ENCODE measurements around the gene RNF111.

The RNF111 gene

GRCh38 chr15:59002418-59002859, 15.0 kb downstream of the RNF111 start:
- Histone ChIP-seq H3K36me3 (ENCODE audit: insufficient read depth, low read depth, low read length) (peaks cover 8% of the 10 kb centered on the region; the same call in 1 of the 2 replicates), H3K27me3 (ENCODE audit: insufficient read depth, low read length) (no peaks in the 10 kb centered on the region)

GRCh38 chr15:59005579-59005978, 18.1 kb downstream of the RNF111 start:
- no peaks in the 10 kb centered on the region for H3K27me3 ChIP-seq (ENCODE audit: insufficient read depth, low read length)
- no peak overlapping the region for H3K27ac ChIP-seq (ENCODE audit: low read length)
- H3K36me3 ChIP-seq (ENCODE audit: insufficient read depth, low read depth, low read length), result peaks cover 8% of the 10 kb centered on the region; the same call in 1 of the 2 replicates
- H3K4me3 ChIP-seq (ENCODE audit: low read length), result no peak overlapping the region
- H3K9ac ChIP-seq (ENCODE audit: low read depth, low read length), result no peak overlapping the region
- H3K9me3 ChIP-seq (ENCODE audit: insufficient read depth, low read depth, low read length), result no peaks in the 10 kb centered on the region
- H3K4me1 ChIP-seq (ENCODE audit: insufficient read depth, low read length), result no peaks in the 10 kb centered on the region

More at GRCh38 chr15:59002418-59002859, 15.0 kb downstream of the RNF111 start:
- H3K9me3 ChIP-seq (ENCODE audit: insufficient read depth, low read depth, low read length), result no peaks in the 10 kb centered on the region
- no peaks in the 10 kb centered on the region for H3K4me1 ChIP-seq (ENCODE audit: insufficient read depth, low read length)
- H3K4me3 ChIP-seq (ENCODE audit: low read length), result no peak overlapping the region
- no peak overlapping the region for H3K27ac ChIP-seq (ENCODE audit: low read length)
- H3K9ac ChIP-seq (ENCODE audit: low read depth, low read length), result no peak overlapping the region

GRCh38 chr15:59008086-59008485, 20.6 kb downstream of the RNF111 start:
- H3K4me3 ChIP-seq (ENCODE audit: low read length), result no peak overlapping the region
- no peaks in the 10 kb centered on the region for H3K4me1 ChIP-seq (ENCODE audit: insufficient read depth, low read length)
- no peak overlapping the region for H3K9ac ChIP-seq (ENCODE audit: low read depth, low read length)

GRCh38 chr15:59011262-59011952, 23.9 kb downstream of the RNF111 start:
- Histone ChIP-seq H3K4me3 (ENCODE audit: low read length) (no peak overlapping the region), H3K9ac (ENCODE audit: low read depth, low read length) (no peak overlapping the region), H3K36me3 (ENCODE audit: insufficient read depth, low read depth, low read length) (peaks cover 2% of the 10 kb centered on the region), H3K9me3 (ENCODE audit: insufficient read depth, low read depth, low read length) (peaks cover 3% of the 10 kb centered on the region; the same call in 1 of the 2 replicates), H3K4me1 (ENCODE audit: insufficient read depth, low read length) (no peaks in the 10 kb centered on the region), H3K27ac (ENCODE audit: low read length) (no peak overlapping the region), H3K27me3 (ENCODE audit: insufficient read depth, low read length) (no peaks in the 10 kb centered on the region)

More at GRCh38 chr15:59008086-59008485, 20.6 kb downstream of the RNF111 start:
- Histone ChIP-seq H3K36me3 (ENCODE audit: insufficient read depth, low read depth, low read length) (peaks cover 8% of the 10 kb centered on the region; the same call in 1 of the 2 replicates), H3K27me3 (ENCODE audit: insufficient read depth, low read length) (no peaks in the 10 kb centered on the region), H3K27ac (ENCODE audit: low read length) (no peak overlapping the region), H3K9me3 (ENCODE audit: insufficient read depth, low read depth, low read length) (no peaks in the 10 kb centered on the region)

GRCh38 chr15:59013246-59013873, 25.9 kb downstream of the RNF111 start:
- peaks cover 5% of the 10 kb centered on the region for H3K36me3 ChIP-seq (ENCODE audit: insufficient read depth, low read depth, low read length)

GRCh38 chr15:59014068-59014467, 26.6 kb downstream of the RNF111 start:
- Histone ChIP-seq H3K9me3 (ENCODE audit: insufficient read depth, low read depth, low read length) (peaks cover 8% of the 10 kb centered on the region; the same call in 1 of the 2 replicates), H3K4me1 (ENCODE audit: insufficient read depth, low read length) (no peaks in the 10 kb centered on the region), H3K27me3 (ENCODE audit: insufficient read depth, low read length) (no peaks in the 10 kb centered on the region), H3K36me3 (ENCODE audit: insufficient read depth, low read depth, low read length) (peaks cover 5% of the 10 kb centered on the region), H3K4me3 (ENCODE audit: low read length) (no peak overlapping the region), H3K27ac (ENCODE audit: low read length) (no peak overlapping the region), H3K9ac (ENCODE audit: low read depth, low read length) (no peak overlapping the region)

More at GRCh38 chr15:59013246-59013873, 25.9 kb downstream of the RNF111 start:
- H3K9me3 ChIP-seq (ENCODE audit: insufficient read depth, low read depth, low read length), result peaks cover 8% of the 10 kb centered on the region; the same call in 1 of the 2 replicates
- H3K4me3 ChIP-seq (ENCODE audit: low read length), result no peak overlapping the region
- H3K27ac ChIP-seq (ENCODE audit: low read length), result no peak overlapping the region
- H3K4me1 ChIP-seq (ENCODE audit: insufficient read depth, low read length), result no peaks in the 10 kb centered on the region
- no peak overlapping the region for H3K9ac ChIP-seq (ENCODE audit: low read depth, low read length)
- H3K27me3 ChIP-seq (ENCODE audit: insufficient read depth, low read length), result no peaks in the 10 kb centered on the region

- no peak overlapping the region for H3K9ac ChIP-seq (ENCODE audit: low read depth, low read length)
- H3K9me3 ChIP-seq (ENCODE audit: insufficient read depth, low read depth, low read length), result peaks cover 8% of the 10 kb centered on the region; the same call in 1 of the 2 replicates
- no peaks in the 10 kb centered on the region for H3K27me3 ChIP-seq (ENCODE audit: insufficient read depth, low read length)
- no peaks in the 10 kb centered on the region for H3K4me1 ChIP-seq (ENCODE audit: insufficient read depth, low read length)
- peaks cover 9% of the 10 kb centered on the region for H3K36me3 ChIP-seq (ENCODE audit: insufficient read depth, low read depth, low read length)
- no peak overlapping the region for H3K27ac ChIP-seq (ENCODE audit: low read length)
- no peak overlapping the region for H3K4me3 ChIP-seq (ENCODE audit: low read length)
These were observed 30.0 kb downstream of the RNF111 start for GRCh38 chr15:59017449-59017848.

- Histone ChIP-seq H3K9me3 (ENCODE audit: insufficient read depth, low read depth, low read length) (peaks cover 8% of the 10 kb centered on the region; the same call in 1 of the 2 replicates), H3K27me3 (ENCODE audit: insufficient read depth, low read length) (no peaks in the 10 kb centered on the region), H3K4me1 (ENCODE audit: insufficient read depth, low read length) (no peaks in the 10 kb centered on the region), H3K4me3 (ENCODE audit: low read length) (no peak overlapping the region), H3K9ac (ENCODE audit: low read depth, low read length) (no peak overlapping the region), H3K36me3 (ENCODE audit: insufficient read depth, low read depth, low read length) (peaks cover 11% of the 10 kb centered on the region), H3K27ac (ENCODE audit: low read length) (no peak overlapping the region)
These were observed 31.4 kb downstream of the RNF111 start for GRCh38 chr15:59018833-59019232.

- peaks cover 8% of the 10 kb centered on the region; the same call in 1 of the 2 replicates for H3K9me3 ChIP-seq (ENCODE audit: insufficient read depth, low read depth, low read length)
- H3K4me3 ChIP-seq (ENCODE audit: low read length), result no peak overlapping the region
- H3K27me3 ChIP-seq (ENCODE audit: insufficient read depth, low read length), result no peaks in the 10 kb centered on the region
- H3K4me1 ChIP-seq (ENCODE audit: insufficient read depth, low read length), result no peaks in the 10 kb centered on the region
- peaks cover 16% of the 10 kb centered on the region for H3K36me3 ChIP-seq (ENCODE audit: insufficient read depth, low read depth, low read length)
- no peak overlapping the region for H3K9ac ChIP-seq (ENCODE audit: low read depth, low read length)
- no peak overlapping the region for H3K27ac ChIP-seq (ENCODE audit: low read length)
These were observed 32.9 kb downstream of the RNF111 start for GRCh38 chr15:59020322-59020721.

- Histone ChIP-seq H3K9me3 (ENCODE audit: insufficient read depth, low read depth, low read length) (no peaks in the 10 kb centered on the region), H3K27ac (ENCODE audit: low read length) (no peak overlapping the region), H3K4me1 (ENCODE audit: insufficient read depth, low read length) (no peaks in the 10 kb centered on the region), H3K36me3 (ENCODE audit: insufficient read depth, low read depth, low read length) (peaks cover 11% of the 10 kb centered on the region; the same call in 1 of the 2 replicates), H3K4me3 (ENCODE audit: low read length) (no peak overlapping the region), H3K27me3 (ENCODE audit: insufficient read depth, low read length) (no peaks in the 10 kb centered on the region), H3K9ac (ENCODE audit: low read depth, low read length) (no peak overlapping the region)
These were observed 34.7 kb downstream of the RNF111 start for GRCh38 chr15:59022188-59022587.

- Histone ChIP-seq H3K9ac (ENCODE audit: low read depth, low read length) (no peak overlapping the region), H3K36me3 (ENCODE audit: insufficient read depth, low read depth, low read length) (peaks cover 16% of the 10 kb centered on the region; the same call in 1 of the 2 replicates), H3K4me3 (ENCODE audit: low read length) (no peak overlapping the region), H3K9me3 (ENCODE audit: insufficient read depth, low read depth, low read length) (no peaks in the 10 kb centered on the region), H3K27me3 (ENCODE audit: insufficient read depth, low read length) (no peaks in the 10 kb centered on the region), H3K4me1 (ENCODE audit: insufficient read depth, low read length) (no peaks in the 10 kb centered on the region), H3K27ac (ENCODE audit: low read length) (no peak overlapping the region)
These were observed 38.7 kb downstream of the RNF111 start for GRCh38 chr15:59026207-59026606.
